GM19035 (cell line): Measurements from ENCODE around the gene SDF4.

Experiments
- ATAC-seq: cut with Tn5 transposase; IDR thresholded peaks from one replicate; pipeline ENCODE4 v1.9.1; 2021; ENCODE audit not compliant: unreplicated experiment

The SDF4 gene

DNA sequence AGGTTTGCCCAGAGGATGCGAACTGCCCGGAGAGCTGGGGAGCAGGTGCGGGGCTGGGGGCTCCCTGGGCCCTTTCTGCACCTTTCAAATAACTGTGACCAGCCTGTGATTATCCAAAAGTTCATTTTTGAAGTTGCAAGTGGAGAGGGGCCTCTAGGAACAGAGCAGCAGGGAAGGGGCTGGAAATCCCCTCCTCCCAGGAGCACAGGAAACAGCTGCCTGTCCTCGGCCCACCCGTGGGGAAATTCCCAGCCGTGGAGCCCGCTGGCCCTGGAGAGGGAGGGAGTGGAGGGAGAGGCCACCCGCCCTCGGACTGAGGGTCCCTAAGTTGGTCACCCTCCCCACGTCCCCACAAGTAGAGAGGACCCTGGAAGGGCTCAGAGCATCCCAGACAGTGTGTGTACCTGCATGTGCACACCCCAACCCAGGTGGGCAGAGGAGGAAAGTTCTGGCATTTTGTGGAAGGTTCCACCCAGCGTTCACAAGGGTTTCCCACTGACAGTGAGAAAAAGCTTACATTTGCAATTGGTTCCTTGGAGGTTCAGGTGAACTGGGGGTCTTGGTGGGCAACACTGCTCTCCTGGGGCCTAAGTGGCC lies 16.6 kb downstream of the SDF4 start:
- no peak for ATAC-seq

DNA sequence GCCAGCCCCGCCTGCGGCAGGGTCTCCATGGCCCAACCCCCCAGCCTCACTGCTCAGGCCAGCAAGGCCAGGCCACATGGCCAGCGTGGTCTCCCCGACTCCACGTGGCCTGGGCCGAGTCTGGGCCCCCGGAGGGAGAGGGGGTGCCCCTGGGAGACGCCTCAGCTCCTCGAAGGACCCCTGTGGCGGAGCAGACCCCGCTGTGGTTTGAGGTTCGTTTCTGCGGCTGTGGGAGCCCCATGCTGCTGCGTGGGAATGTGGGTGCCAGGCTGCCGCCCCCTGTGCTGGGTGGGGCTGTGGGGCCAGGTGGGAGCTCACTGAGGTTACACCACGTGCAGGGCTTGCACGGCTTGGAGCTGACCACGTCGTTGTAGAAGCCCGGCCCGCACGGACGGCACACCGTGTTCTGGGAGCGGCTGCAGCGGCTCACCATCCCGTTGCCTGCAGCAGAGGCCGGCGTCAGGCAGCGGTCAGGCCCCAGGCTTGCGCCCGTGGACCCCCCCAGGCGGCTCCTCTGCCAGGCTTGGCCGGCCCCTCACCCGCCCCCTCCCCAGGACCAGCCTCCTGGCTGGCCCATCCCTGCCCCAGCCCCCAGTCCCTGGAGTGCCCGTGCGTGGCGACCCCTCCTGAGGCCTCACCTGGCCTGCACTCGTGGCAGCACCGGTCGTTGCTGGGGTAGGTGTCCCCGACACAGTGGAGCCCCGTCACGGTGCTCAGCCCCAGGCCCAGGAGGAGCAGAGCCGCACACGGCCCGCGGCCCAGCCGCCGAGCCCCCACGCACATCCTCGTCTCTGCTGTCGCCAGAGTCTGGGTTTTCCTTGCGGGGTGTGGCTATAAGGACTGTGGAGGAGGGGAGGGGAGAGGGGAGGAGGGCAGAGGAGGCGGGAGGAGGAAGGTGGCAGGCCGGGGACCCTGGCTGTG lies 18.2 kb downstream of the SDF4 start, which contains the start of gene TNFRSF4:
Gene TNFRSF4 (minus strand): TSS at position 809 of the 921 bp plus-strand sequence. CDS start 26 bp downstream, at position 783.
- ATAC-seq, result no peak

DNA sequence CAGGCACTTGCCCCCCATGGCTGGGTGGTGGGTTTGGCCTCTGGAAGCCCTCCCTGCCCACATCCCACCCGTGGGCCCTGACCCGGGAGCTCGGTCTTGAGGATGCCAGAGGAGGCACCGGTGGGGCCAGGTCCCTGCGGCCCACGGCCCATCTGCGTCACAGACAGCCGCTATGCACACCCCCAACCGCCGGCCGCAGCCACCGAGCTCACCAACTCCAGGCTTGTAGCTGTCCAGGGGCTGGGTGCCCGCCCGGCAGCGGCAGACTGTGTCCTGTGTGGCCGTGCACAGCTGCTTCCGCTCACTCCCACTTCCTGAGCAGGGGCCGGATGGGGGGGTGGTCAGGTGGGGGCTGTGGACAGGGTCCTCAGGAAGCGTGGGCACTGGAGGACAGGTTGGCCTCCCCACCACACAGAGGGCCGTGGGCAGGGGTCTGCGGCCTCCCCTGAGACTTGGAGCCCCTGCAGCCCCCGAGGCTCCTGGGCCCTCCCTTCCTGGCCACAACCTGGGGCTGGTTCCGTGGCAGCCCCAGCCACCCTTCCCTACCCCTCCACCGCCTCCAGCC lies 18.9 kb downstream of the SDF4 start:
- ATAC-seq, result no peak

DNA sequence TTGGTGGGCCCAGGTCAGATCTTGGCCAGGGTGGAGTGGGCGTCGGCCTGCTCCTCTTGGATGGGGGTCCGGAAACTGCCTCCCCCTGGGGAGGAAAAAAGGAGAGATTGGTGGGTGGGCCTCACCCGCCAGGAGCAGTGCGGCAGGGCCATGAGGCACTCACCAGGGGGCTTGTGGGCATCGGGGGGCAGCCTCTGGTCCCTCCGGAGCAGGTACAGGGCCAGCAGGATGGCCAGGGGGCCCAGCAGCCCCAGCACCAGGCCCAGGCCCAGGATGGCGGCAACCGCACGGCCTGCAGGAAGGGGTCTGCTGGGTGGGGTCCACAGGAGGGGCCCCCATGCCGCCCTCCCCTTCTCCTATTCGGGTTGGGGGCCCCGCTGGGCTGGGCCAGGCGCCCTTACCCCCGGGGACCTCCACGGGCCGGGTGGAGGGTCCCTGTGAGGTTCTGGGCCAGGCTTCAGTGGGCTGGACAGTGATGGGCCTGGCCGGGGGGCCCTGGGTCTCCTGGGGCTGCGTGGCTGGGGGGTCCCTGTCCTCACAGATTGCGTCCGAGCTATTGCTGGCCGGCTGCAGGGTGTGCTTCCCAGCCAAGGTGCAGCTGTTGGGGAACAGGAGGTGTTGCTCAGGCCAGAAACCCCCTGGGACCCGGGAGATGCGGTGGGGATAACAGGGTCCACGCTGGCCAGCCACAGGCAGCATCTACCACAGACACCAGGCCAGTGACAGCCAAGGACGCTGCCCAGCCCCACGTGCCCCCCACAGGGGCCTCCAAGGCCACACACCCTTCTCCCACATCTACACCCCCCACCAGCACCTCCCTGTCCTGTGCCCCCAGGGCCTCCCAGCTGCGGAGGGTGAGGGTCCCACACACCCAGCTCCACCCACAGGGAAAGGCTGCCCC lies 20.0 kb downstream of the SDF4 start:
- ATAC-seq, result no peak

GRCh38 chr1:1210726-1211540 lies 20.9 kb downstream of the SDF4 start:
- ATAC-seq, result no peak

DNA sequence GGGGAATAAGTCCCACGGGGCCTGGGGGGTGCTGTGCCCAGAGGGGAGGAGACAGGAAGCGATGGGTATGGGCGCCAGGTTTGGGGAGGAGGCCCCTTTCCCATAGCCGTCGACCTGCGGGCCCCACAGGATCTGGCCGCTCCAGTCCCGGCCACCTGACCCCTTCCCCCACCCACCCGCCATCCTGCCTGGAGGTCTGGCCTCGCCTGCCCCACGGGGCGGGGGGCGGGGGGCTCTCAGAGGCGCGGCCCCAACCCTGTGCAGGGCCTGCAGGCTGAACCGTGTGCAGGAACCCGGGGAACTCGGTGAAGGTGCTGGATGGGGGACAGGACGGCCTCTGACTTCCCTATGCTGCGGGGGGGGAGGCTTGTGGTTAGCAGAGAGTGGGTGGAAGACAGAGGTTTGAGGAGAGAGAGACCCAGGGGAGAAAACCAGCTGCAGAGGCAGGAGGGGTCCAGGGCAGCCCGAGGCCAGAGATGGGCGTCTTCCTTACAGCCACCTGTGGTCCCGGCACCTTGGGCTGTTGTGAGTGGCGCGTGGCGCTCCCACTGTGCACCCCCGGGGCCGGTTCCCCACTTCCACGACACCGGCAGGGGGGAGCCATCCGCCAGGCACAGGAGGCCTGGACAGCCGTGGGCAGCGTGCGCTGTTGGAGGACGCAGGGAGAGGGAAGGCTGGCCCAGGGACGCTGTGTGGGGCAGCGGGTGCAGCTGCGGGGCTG lies 22.9 kb downstream of the SDF4 start:
- ATAC-seq, result no peak

GRCh38 chr1:1207571-1207892 lies 24.3 kb downstream of the SDF4 start:
- ATAC-seq, result no peak

DNA sequence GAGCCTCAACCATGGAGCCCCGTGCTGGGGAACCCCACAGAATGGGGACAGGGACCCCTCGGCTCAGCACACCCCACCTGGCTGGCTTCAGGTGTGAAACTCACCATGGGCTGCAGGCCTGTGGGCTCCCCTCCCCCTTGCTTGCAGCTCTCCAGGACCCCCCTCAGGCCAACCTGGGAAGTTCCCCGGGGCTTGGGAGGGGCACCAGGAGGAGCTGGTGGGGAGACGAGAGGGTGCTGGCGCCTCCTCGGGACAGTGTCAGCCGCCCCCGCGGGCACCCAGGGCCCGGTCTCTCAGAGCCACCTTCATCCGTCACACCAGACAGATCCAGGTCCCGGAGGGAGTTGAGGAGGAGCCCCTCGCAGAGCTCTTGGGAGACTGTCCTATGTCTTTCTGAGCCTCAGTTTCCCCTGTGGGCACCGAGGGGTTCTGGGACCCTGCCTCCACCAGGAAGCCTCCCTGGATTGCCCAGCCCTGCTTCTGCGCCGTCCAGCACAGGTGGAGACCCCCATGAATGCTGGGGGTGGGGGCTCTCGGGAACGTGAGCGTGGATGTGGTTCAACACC lies 24.8 kb downstream of the SDF4 start:
- no peak for ATAC-seq

DNA sequence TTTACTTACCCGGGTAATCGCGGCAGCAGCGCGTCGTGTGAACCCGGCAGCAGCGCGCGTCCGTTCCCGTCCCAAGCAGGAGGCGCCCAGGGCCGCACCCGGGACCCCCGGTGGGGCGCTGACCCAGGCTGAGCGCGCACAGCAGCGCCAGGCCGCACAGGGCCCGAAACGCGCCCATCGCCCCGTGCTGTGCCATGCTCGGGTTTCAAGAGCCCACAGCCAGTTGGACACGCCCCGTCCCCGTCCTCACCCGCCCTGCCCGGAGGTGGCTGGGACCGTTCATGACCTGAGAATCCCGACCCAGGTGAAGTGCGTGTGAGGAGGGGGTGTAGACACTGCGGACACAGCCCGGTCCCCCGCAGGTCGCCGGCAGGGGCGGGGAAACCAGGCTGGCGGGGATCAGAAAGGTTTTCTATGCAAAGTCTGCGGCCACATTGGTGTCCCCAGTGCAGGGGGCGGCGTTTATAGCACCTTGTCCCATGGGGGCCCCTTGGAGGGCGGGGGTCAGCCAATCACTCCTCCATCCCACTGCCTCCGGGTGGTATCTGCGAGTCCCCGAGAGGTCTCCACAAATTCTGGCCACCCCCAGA lies 25.3 kb downstream of the SDF4 start, which contains the start of gene TNFRSF18:
Gene TNFRSF18 (minus strand): TSS at position 217 of the 590 bp plus-strand sequence. CDS start 21 bp downstream, at position 196.
- no peak for ATAC-seq

DNA sequence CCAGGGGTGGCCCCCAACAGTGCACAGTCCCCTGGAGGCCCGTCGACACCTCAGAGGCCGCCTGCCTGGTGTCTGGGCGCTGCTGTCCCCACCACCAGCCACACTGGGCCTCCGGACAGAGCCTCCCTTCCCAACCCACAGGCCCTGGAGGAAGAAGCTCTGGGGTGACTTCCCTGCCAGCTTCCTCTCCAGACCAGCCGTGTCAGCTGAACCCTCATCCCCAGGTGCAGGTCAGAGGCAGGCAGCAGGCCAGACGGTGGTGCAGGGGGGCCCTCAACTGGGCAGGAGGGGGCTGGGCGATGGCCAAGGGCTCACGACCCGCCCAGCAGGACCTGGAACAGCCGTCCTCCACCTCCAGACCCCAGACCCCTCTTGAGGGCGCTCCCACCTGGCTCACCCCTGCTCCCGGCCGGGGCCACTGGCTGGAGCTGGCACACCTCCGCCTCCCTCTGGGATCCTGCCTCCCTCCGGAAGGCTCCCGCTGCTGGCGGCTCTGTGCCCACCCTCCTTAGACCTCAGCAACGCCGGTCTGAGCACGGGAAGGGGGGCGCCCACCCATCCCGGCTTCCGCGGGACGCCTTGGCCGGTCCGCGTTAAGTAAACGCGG lies 25.9 kb downstream of the SDF4 start:
- no peak for ATAC-seq

DNA sequence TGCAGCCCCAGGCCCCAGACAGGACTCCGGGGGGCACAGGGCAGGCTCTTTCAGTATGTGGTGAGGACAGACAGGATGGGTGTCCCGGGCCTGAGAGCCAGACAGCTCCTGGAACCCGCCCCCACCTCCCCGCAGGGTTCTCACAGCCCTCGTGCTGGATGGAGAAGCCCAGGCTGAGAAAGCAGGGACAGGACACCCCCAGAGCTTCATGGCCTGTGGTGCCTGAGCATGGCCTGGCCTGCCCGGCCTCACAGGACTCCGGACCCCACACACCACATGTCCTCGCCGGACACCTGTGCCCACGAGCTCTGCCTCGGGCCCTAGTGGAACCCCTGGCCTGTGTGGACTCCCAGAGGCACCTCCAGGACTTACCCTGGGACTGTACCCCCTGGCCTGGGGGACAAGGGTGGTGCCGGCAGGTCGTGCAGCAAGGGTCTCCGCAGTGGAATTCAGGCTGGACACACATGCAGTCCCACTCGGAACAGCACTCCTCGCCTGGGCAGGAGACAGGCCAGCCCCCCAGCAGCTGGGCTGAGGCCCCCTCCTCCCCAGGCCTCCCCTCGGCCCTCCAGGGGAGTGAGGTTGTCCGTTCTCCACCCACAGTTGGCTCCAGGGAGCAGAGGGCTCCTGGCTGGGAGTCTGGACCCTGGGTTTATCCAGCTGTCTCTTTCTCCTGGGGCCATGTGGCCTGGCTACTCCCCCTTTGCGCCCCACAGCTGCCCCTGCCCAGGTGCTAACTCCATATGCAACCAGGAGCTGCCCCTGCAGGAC lies 26.6 kb downstream of the SDF4 start:
- no peak for ATAC-seq

DNA sequence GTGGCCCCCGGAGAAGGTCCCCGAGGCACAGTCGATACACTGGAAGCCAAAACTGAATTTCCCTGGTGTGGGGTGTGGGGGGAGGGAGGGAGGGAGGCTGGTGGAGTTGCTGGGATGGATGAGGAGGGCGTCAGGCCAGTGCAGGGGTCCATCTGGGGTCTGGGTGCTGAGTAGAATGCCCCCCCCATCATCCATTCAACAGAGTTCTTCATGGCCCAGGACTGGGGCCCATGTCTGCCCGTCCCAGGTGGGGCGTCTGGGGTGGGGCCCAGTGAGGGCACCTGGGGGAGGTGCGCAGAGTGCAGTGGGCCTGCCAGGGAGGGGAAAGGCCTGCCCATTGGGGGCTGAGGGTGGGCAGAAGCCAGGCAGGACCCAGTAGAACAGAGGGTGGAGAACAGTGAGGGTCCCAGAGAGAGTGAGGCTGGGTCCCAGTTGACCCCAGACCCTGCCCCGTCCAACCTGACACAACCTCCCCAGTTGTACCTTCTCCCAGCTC lies 27.3 kb downstream of the SDF4 start:
- no peak for ATAC-seq

DNA sequence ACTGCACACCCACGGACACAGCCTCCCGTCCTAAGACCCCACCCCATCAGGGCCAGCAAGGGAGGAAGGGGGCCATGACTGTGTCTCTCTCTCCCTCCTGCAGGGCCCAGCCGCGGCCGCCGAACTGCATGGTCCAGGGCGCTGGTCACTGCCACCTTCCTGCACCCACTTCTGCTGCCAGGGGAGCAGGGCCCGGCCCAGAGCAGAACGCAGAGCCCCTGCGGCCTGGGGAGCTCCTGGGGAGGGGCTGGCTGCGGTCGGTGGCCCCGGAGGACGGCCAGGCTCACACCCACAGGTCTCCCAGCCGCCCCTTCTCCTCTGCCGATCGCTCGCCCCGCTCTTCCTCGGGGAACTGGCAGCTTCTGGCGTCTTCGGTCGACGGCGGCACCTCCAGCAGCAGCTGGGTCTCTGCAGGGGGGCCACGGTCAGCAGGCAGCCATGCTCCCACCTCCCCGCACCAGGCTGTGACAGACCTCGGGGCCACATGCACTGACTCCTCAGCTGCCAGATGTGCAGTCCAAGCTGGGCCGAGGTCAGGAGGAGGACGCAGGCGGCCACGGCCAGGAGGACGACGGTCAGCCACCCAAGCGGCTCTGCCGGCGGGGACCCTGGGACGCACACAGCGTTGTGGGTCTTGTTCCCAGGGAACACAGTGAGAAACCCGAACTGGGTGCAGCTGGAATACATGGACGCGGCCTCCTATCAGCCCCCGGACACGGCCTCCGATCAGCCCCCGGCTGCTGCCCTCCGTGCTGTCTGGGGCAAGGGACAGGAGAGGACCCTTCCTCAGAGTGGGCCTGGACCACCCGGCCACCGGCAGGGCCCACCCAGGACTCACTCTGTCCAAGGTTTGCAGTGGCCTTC lies 28.0 kb downstream of the SDF4 start:
- ATAC-seq, result no peak

DNA sequence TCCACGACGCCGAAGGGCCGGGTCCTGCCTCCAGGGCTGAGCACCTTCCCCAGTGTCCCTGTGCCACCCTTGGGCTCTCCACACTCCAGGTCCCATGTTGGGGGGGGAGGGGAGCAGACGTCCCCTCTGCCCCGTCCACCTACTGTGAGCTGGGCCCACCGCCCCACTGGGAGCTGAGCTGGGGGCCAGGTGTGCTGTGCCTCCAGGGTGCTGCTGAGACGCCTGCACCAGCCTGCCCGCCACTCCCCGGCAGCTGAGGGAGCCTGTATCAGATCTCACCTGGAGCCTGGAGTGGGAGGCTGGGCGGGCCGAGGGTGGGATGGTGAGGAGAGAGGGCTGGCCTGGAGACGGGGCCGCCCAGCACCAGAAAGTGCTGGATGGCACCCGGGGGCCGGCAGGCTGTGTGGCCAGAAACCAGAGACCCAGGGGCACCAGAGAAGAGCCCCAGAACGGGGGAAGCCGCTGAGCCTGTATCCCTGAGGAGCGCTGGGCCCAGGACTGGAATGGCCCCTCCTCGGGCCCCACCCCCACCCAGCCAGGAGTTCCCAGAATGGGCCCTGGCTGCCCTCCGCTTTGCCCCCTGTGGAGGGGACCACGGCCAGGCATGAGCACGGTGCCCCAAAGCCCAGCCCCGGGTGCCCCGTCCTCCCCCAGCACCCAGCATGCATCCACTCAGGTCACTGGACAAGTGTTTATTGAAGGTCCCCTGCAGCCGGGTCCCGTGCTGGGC lies 28.8 kb downstream of the SDF4 start:
- ATAC-seq, result no peak

- ATAC-seq, result no peak
Measured at GRCh38 chr1:1200876-1201810, 30.7 kb downstream of the SDF4 start.
